GM12878 (cell line): ENCODE measurements around the gene THAP2. TPM values are rescaled to one million over a fixed set of nuclear protein-coding genes. Genes with fewer than 3 reads are reported as not detected.

Experiments
- ATAC-seq: fragments of 200-7000 bp; cut with Tn5 transposase; 3 replicates; pipeline ENCODE4 v1.9.1; 2020; ENCODE audit warnings: mild to moderate bottlenecking, moderate library complexity
- BruUV-seq: library from RNA; stranded (reverse); fragments of 400-500 nt; replicated peaks from 2 replicates; lab custom pipeline; 2021; lab: Mats Ljungman, UMichigan
- CTCF ChIA-PET: fragments of 300-600 bp; sonication (Branson Sonifier 250); formaldehyde crosslinking; extraction: SDS; loops from one replicate; lab custom pipeline; 2021; ENCODE audit warnings: inconsistent platforms; lab: Yijun Ruan, JAX
- POLR2A ChIA-PET: fragments of 350-600 bp; formaldehyde crosslinking; extraction: SDS; loops from one replicate; lab custom pipeline; 2021; ENCODE audit warnings: inconsistent platforms; lab: Charles Lee
- RAD21 ChIA-PET: fragments of 300-600 bp; sonication (Branson Sonifier 250); formaldehyde crosslinking; loops from one replicate; lab custom pipeline; 2023; ENCODE audit warnings: antibody characterized with exemption; ENCODE audit not compliant: unreplicated experiment; lab: Charles Lee
- SMC1A ChIA-PET: fragments of 300-600 bp; sonication (Branson Sonifier 250); formaldehyde crosslinking; loops from one replicate; lab custom pipeline; 2023; ENCODE audit not compliant: unreplicated experiment, uncharacterized antibody; lab: Charles Lee
- DNase-seq: peaks from one replicate; pipeline ENCODE4 v3.0.0-alpha.2; 2011; ENCODE audit warnings: low read depth, low spot score
- FAIRE-seq: peaks from 3 replicates; lab custom pipeline; 2011; peaks lifted over from hg19 to GRCh38; lab: Jason Lieb, UNC
- H2AFZ ChIP-seq: 2 replicates; pipeline ENCODE4 v1.6.0; 2011; ENCODE audit warnings: low read depth, low read length, control low read depth; ENCODE audit not compliant: control insufficient read depth
- H3K27ac ChIP-seq: 2 replicates; pipeline ENCODE4 v1.5.1; 2011; ENCODE audit warnings: control low read depth; ENCODE audit not compliant: control insufficient read depth, insufficient read depth
- H3K27me3 ChIP-seq, 2 experiments: replicated peaks in 1 of 2; 2 replicates each; pipeline versions ENCODE4 v1.6.0 to v1.6.1; 2011; ENCODE audit warnings: low read length in 1 of 2; ENCODE audit not compliant: control insufficient read depth in 2 of 2, insufficient read depth in 2 of 2
- H3K36me3 ChIP-seq, 2 experiments: 2 replicates each; pipeline ENCODE4 v1.5.1; 2011; ENCODE audit warnings: low read length in 1 of 2; ENCODE audit not compliant: control insufficient read depth in 2 of 2, insufficient read depth in 2 of 2
- H3K4me1 ChIP-seq: 2 replicates; pipeline ENCODE4 v1.6.1; 2011; ENCODE audit warnings: mild to moderate bottlenecking, low read length, moderate library complexity, mixed read lengths; ENCODE audit not compliant: control insufficient read depth, insufficient read depth
- H3K4me2 ChIP-seq: 2 replicates; pipeline ENCODE4 v1.6.0; 2011; ENCODE audit warnings: control low read depth; ENCODE audit not compliant: control insufficient read depth, insufficient read depth
- H3K4me3 ChIP-seq: fragments of 200-600 bp; sonication (generic); 2 replicates; pipeline ENCODE4 v1.5.1; 2016
- H3K79me2 ChIP-seq: 2 replicates; pipeline ENCODE4 v1.6.0; 2011; ENCODE audit warnings: low read length; ENCODE audit not compliant: control insufficient read depth, insufficient read depth
- H3K9ac ChIP-seq: 2 replicates; pipeline ENCODE4 v1.8.0; 2011; ENCODE audit warnings: low read length, control low read depth, mixed read lengths; ENCODE audit not compliant: control insufficient read depth, insufficient read depth
- H3K9me3 ChIP-seq: replicated peaks from 3 replicates; pipeline ENCODE4 v1.5.1; 2011; ENCODE audit warnings: mild to moderate bottlenecking, low read length; ENCODE audit not compliant: control insufficient read depth, insufficient read depth
- H4K20me1 ChIP-seq: 2 replicates; pipeline ENCODE4 v1.6.0; 2011; ENCODE audit not compliant: control insufficient read depth, insufficient read depth
- ASH2L ChIP-seq: fragments of 300-600, 200-600 bp; sonication (generic); IDR thresholded peaks from 2 replicates; pipeline ENCODE4 v1.6.1; 2017; ENCODE audit warnings: low read depth, mild to moderate bottlenecking, borderline replicate concordance
- CHD1 ChIP-seq: IDR thresholded peaks from 2 replicates; pipeline ENCODE4 v1.6.1; 2012; ENCODE audit warnings: low read depth, low read length, improper control_type of control experiment
- CREB1 ChIP-seq: IDR thresholded peaks from 2 replicates; pipeline ENCODE4 v1.6.1; 2012; ENCODE audit warnings: low read depth, mild to moderate bottlenecking, inconsistent platforms
- GABPA ChIP-seq: IDR thresholded peaks from 2 replicates; pipeline ENCODE4 v1.6.1; 2014; ENCODE audit warnings: antibody characterized with exemption, low read depth, mild to moderate bottlenecking, inconsistent platforms
- HDGF ChIP-seq: fragments of 450-650 bp; IDR thresholded peaks from 2 replicates; pipeline ENCODE4 v1.6.1; 2016; ENCODE audit warnings: antibody characterized with exemption
- KDM1A ChIP-seq: fragments of 200-600 bp; sonication (generic); IDR thresholded peaks from 2 replicates; pipeline ENCODE4 v1.6.1; 2016; ENCODE audit warnings: borderline replicate concordance
- MTA3 ChIP-seq: IDR thresholded peaks from 2 replicates; pipeline ENCODE4 v1.6.1; 2012; ENCODE audit warnings: low read length, inconsistent platforms, borderline replicate concordance
- NFXL1 ChIP-seq: fragments of 450-650 bp; IDR thresholded peaks from 2 replicates; pipeline ENCODE4 v1.6.1; 2017; ENCODE audit warnings: antibody characterized with exemption, mild to moderate bottlenecking, borderline replicate concordance
- NRF1 ChIP-seq: conservative IDR thresholded peaks from 2 replicates; pipeline ENCODE4 v1.6.1; 2011; ENCODE audit warnings: mild to moderate bottlenecking, low read depth, low read length, improper control_type of control experiment
- POLR2AphosphoS5 ChIP-seq: IDR thresholded peaks from 2 replicates; pipeline ENCODE4 v1.6.1; 2011; ENCODE audit warnings: mild to moderate bottlenecking, low read length, inconsistent platforms
- SMARCA5 ChIP-seq: fragments of 450-650 bp; IDR thresholded peaks from 2 replicates; pipeline ENCODE4 v1.6.1; 2017; ENCODE audit warnings: mild to moderate bottlenecking
- SRF ChIP-seq, 2 experiments: IDR thresholded peaks; 2 replicates each; pipeline ENCODE4 v1.6.1; 2011; ENCODE audit warnings: low read depth in 2 of 2, low read length in 2 of 2, mild to moderate bottlenecking in 1 of 2, moderate library complexity in 1 of 2
- WRNIP1 ChIP-seq: IDR thresholded peaks from 2 replicates; pipeline ENCODE4 v1.6.1; 2011; ENCODE audit warnings: low read depth, low read length, improper control_type of control experiment, borderline replicate concordance
- ZNF274 ChIP-seq: IDR thresholded peaks from one replicate; pipeline ENCODE4 v1.8.0; 2011; ENCODE audit not compliant: insufficient read length, insufficient read depth
- WGBS: methylation state at CpG from one replicate; pipeline ENCODE4 v1.1.6; 2016; ENCODE audit warnings: low lambda C conversion rate; ENCODE audit not compliant: insufficient replicate concordance, insufficient coverage; ENCODE audit errors: missing lambda C conversion rate; 5-methylcytosine and 5-hydroxymethylcytosine counted together
- in situ Hi-C: fragments of 300-500 bp; cut with MboI; formaldehyde crosslinking; loops from 9 replicates; pipeline ENCODE4 v1.14.3; 2018; ENCODE audit warnings: mixed read lengths
- intact Hi-C: fragments of 100-400 bp; cut with micrococcal nuclease; formaldehyde crosslinking; loops from one replicate; pipeline ENCODE4 v1.14.2; 2022; ENCODE audit not compliant: unreplicated experiment
- polyA plus RNA-seq, 11 experiments: library from polyadenylated mRNA; depleted of rRNA in 4 of 11; unstranded in 6 of 11; stranded (reverse) in 5 of 11; fragments of >200 nt; fragmentation: Nextera tagmentation in 4 of 11; fragmentation: Illumina TruSeq in 1 of 11; extraction: Ambion mirVana in 4 of 11; extraction: Trizol in 1 of 11; gene quantifications; 1 replicate in 1 of 11; 2 replicates in 10 of 11; pipeline versions ENCODE4 v1.2.1 to v1.2.3, GENCODE V29; 2011 to 2016; ENCODE audit warnings: inconsistent platforms in 2 of 11, missing spikeins in 2 of 11, low read depth in 1 of 11
- total RNA-seq, 4 experiments: library from RNA; depleted of rRNA in 3 of 4; stranded (reverse); fragments of >200 nt in 3 of 4; fragmentation: Illumina TruSeq in 1 of 4; extraction: Trizol in 1 of 4; gene quantifications; 2 replicates each; pipeline versions ENCODE4 v1.2.1 to v1.2.3, GENCODE V29; 2013 to 2021
- TF ChIP-seq, protein P1 (sequence below): fragments of 450-650 bp; IDR thresholded peaks from 2 replicates; pipeline ENCODE4 v1.6.1; 2017; ENCODE audit warnings: borderline replicate concordance
- TF ChIP-seq, protein P2 (sequence below): IDR thresholded peaks from 2 replicates; pipeline ENCODE4 v1.6.1; 2011; ENCODE audit warnings: mild to moderate bottlenecking, low read depth, low read length, moderate library complexity; ENCODE audit not compliant: insufficient replicate concordance
- TF ChIP-seq, protein P3 (sequence below): fragments of 450-650 bp; IDR thresholded peaks from 2 replicates; pipeline ENCODE4 v1.6.1; 2018; ENCODE audit warnings: mild to moderate bottlenecking, low read depth, moderate library complexity; ENCODE audit not compliant: partially characterized antibody

Gene THAP2
- total and polyA plus RNA-seq, 10 of the 15 experiments (the other 5 are each of a cell fraction or from before 2014, with no cell fraction given): 4.1 to 18.0 (median 7.3) TPM

DNA sequence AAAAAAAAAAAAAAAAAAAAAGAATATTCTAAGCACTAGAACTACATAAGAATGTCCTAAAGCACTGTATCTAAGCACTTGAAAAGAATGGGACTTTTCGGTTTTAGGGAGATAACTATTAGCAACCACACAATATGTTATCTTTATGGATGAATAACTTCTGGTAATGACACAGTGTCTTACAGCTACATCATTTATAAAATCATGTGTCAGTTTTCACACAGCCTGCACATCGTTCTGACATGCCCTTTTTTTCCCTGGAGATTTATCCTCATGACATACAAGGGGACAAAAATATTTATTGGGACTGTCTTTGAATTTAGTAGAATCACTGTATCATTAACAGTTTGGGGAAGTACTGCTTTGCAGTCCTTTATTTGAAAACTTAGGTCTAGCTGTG lies 39.1 kb downstream of the THAP2 start (continued):
- TF ChIP-seq, protein P1, sequence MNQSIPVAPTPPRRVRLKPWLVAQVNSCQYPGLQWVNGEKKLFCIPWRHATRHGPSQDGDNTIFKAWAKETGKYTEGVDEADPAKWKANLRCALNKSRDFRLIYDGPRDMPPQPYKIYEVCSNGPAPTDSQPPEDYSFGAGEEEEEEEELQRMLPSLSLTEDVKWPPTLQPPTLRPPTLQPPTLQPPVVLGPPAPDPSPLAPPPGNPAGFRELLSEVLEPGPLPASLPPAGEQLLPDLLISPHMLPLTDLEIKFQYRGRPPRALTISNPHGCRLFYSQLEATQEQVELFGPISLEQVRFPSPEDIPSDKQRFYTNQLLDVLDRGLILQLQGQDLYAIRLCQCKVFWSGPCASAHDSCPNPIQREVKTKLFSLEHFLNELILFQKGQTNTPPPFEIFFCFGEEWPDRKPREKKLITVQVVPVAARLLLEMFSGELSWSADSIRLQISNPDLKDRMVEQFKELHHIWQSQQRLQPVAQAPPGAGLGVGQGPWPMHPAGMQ: no peak
- TF ChIP-seq CREB1 (no peak), CHD1 (no peak), KDM1A (no peak), ZNF274 (no peak)
- TF ChIP-seq, protein P2, sequence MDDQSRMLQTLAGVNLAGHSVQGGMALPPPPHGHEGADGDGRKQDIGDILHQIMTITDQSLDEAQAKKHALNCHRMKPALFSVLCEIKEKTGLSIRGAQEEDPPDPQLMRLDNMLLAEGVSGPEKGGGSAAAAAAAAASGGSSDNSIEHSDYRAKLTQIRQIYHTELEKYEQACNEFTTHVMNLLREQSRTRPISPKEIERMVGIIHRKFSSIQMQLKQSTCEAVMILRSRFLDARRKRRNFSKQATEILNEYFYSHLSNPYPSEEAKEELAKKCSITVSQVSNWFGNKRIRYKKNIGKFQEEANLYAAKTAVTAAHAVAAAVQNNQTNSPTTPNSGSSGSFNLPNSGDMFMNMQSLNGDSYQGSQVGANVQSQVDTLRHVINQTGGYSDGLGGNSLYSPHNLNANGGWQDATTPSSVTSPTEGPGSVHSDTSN: no peak

DNA sequence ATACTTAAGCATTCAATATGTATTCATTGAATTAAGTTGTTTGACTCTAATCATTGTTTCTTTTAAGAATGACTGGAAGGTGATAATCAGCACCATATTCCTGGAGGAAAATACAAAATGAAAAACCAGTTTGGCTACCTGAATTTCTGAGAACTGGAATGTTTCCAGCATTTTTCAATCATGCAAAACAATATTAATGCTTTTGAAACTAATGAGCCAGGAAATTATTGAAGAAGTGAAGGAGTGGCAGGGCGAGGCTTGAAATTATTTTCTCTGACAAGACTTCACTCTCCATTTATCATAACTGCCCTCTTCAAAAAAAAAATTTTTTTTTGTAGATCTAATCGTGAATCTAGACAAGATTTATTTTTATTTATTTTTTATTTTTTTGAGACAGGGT lies 40.8 kb downstream of the THAP2 start:
- FAIRE-seq: no peak
- in situ Hi-C loops (no loop called here), intact Hi-C loops (no loop called here)
- Histone ChIP-seq H4K20me1 (no peaks in the 10 kb centered on the region), H2AFZ (no peak overlapping the region), H3K27ac (no peak overlapping the region), H3K27me3 (no peaks in the 10 kb centered on the region), H3K9me3 (no peaks in the 10 kb centered on the region), H3K9ac (no peak overlapping the region), H3K36me3 (peaks cover 0 to 14% of the 10 kb centered on the region in 2 experiments; a peak in 3 of 4 replicates), H3K79me2 (no peaks in the 10 kb centered on the region), H3K4me2 (no peak overlapping the region), H3K4me3 (no peak overlapping the region), H3K4me1 (no peaks in the 10 kb centered on the region)
- no peak for DNase-seq
- ChIA-PET SMC1A (interaction anchor here (1.1 to 1.8 kb wide), 4 partner anchors 11 to 45 kb away, joined by 3 to 7 read pairs (median 3); no protein-coding TSS in a partner anchor), POLR2A (no interaction called here), CTCF (interaction anchor here (0.6 kb wide), 1 partner anchor 107 kb away, joined by 3 read pairs; no protein-coding TSS in a partner anchor), RAD21 (no interaction called here)
- no peak for ATAC-seq
- no TSS peak for BruUV-seq
- 93% methylated on average over 2 of the region's 2 CpGs for WGBS
- TF ChIP-seq SRF (IDR thresholded peaks at IDR 0.05; ENCODE audit: low read depth in 2 of 2, low read length in 2 of 2) (no peak), NFXL1 (no peak), POLR2AphosphoS5 (no peak), GABPA (no peak), MTA3 (no peak), NRF1 (no peak), WRNIP1 (no peak), ASH2L (no peak), HDGF (no peak), SMARCA5 (no peak)
- TF ChIP-seq, protein P3, sequence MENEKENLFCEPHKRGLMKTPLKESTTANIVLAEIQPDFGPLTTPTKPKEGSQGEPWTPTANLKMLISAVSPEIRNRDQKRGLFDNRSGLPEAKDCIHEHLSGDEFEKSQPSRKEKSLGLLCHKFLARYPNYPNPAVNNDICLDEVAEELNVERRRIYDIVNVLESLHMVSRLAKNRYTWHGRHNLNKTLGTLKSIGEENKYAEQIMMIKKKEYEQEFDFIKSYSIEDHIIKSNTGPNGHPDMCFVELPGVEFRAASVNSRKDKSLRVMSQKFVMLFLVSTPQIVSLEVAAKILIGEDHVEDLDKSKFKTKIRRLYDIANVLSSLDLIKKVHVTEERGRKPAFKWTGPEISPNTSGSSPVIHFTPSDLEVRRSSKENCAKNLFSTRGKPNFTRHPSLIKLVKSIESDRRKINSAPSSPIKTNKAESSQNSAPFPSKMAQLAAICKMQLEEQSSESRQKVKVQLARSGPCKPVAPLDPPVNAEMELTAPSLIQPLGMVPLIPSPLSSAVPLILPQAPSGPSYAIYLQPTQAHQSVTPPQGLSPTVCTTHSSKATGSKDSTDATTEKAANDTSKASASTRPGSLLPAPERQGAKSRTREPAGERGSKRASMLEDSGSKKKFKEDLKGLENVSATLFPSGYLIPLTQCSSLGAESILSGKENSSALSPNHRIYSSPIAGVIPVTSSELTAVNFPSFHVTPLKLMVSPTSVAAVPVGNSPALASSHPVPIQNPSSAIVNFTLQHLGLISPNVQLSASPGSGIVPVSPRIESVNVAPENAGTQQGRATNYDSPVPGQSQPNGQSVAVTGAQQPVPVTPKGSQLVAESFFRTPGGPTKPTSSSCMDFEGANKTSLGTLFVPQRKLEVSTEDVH: no peak
